ENCODE data around the gene GADD45A.

GRCh38 chr1:67677930-67678329, 7.1 kb upstream of the GADD45A start:
- TF ChIP-seq CTCF (IDR thresholded peaks at IDR 0.05; ENCODE audit: low read depth, low read length, missing input control) (no peak), HNF4A (conservative IDR thresholded peaks at IDR 0.05) (no peak), YY1 (IDR thresholded peaks at IDR 0.05) (no peak), ZBTB33 (IDR thresholded peaks at IDR 0.05) (no peak), ATF3 (IDR thresholded peaks at IDR 0.05) (no peak), JUND (IDR thresholded peaks at IDR 0.05) (no peak), MAX (IDR thresholded peaks at IDR 0.05) (no peak), TAF1 (conservative IDR thresholded peaks at IDR 0.05) (no peak), GABPA (IDR thresholded peaks at IDR 0.05 in 1 of 2, conservative IDR thresholded peaks at IDR 0.05 in 1 of 2) (no peak)
